GM04503 (cell line): ENCODE data around the gene CIAPIN1.

Experiments
- DNase-seq: peaks from one replicate; pipeline ENCODE4 v3.0.0-alpha.2; 2012; ENCODE audit warnings: low read depth

CIAPIN1 gene

GRCh38 chr16:57382535-57383275 is 64.5 kb downstream of the CIAPIN1 start:
- no peak for DNase-seq

- no peak for DNase-seq
Measured at GRCh38 chr16:57381791-57382534, 65.2 kb downstream of the CIAPIN1 start.

GRCh38 chr16:57380671-57381462 is 66.3 kb downstream of the CIAPIN1 start:
- no peak for DNase-seq

GRCh38 chr16:57379579-57379978 is 67.6 kb downstream of the CIAPIN1 start:
- no peak for DNase-seq
